PFSK-1 (cell line): Measurements from ENCODE around the gene ZBTB2.

Source experiments
- FOXP2 ChIP-seq: optimal IDR thresholded peaks from 2 replicates; pipeline ENCODE3; 2011; ENCODE audit warnings: borderline replicate concordance, control low read depth, inconsistent platforms; ENCODE audit not compliant: insufficient read depth; ENCODE audit errors: extremely low read length, extremely low read depth
- POLR2AphosphoS5 ChIP-seq: IDR thresholded peaks from 2 replicates; pipeline ENCODE4 v1.6.1; 2012; ENCODE audit warnings: low read depth, mild to moderate bottlenecking, control low read depth, low read length, moderate library complexity
- SIN3A ChIP-seq: IDR thresholded peaks from 2 replicates; pipeline ENCODE4 v1.6.1; 2012; ENCODE audit warnings: mild to moderate bottlenecking, low read length, moderate library complexity, borderline replicate concordance; ENCODE audit not compliant: insufficient read depth

GRCh38 chr6:151436300-151436699, 44.9 kb upstream of the ZBTB2 start:
- no peak for TF ChIP-seq POLR2AphosphoS5
- no peak for TF ChIP-seq FOXP2
- no peak for TF ChIP-seq SIN3A
